ENCODE measurements around the gene MYO5B. TPM values are rescaled to one million over a fixed set of nuclear protein-coding genes. Genes with fewer than 3 reads are reported as not detected.
"Not testable (repeated sequence)": the region's sequence is repeated elsewhere in the genome, so short reads cannot be mapped to it uniquely, and the experiment has no call there.

The MYO5B gene
- total RNA-seq: 0.24 and 0.30 TPM in 2 replicates
- total RNA-seq (2013): 2.4 TPM
- polyA plus RNA-seq: 1.7 and 2.4 TPM in 2 replicates
- 4.0 and 4.6 TPM in 2 replicates for polyA minus RNA-seq

GRCh38 chr18:50194631-50195532 is at the start of gene MYO5B:
TSS of gene MYO5B (minus strand) at chr18:50195147. CDS start at chr18:50194793, 354 bp downstream.
- no peak within 1 kb of the TSS for H3K27ac Mint-ChIP-seq
- no peaks in the 10 kb centered on the region for H3K9me3 Mint-ChIP-seq (ENCODE audit: insufficient read depth)
- ChIA-PET CTCF (interaction anchor here (0.6 to 2.4 kb wide), 11 partner anchors 9 to 712 kb away, joined by 3 to 7 read pairs (median 4); partner anchors contain the start of genes CFAP53 and MBD1), POLR2A (no interaction called here)
- H3K27me3 Mint-ChIP-seq: peaks cover 61% of the 10 kb centered on the region
- ATAC-seq (ENCODE audit: low read depth) (peak; percentile 87), DNase-seq (peak; percentile 83)
- Histone ChIP-seq H3K9me3 (ENCODE audit: control extremely low read depth in 1 of 3, control insufficient read depth in 2 of 3, insufficient read depth in 1 of 3, low read length in 2 of 3) (no peaks in the 10 kb centered on the region), H2AFZ (ENCODE audit: insufficient read depth, low read depth, low read length, poor library complexity, severe bottlenecking) (peak within 1 kb of the TSS; percentile 77), H3K36me3 (replicated peaks in 1 of 2; ENCODE audit: control extremely low read depth in 1 of 2, control insufficient read depth in 1 of 2, extremely low read depth in 1 of 2, insufficient read depth in 2 of 2, low read length in 1 of 2) (no peaks in the 10 kb centered on the region), H3K4me2 (replicated peaks; ENCODE audit: low read depth, low read length, poor library complexity, severe bottlenecking) (peak within 1 kb of the TSS; percentile 93), H3K79me2 (ENCODE audit: control insufficient read depth, insufficient read depth, low read length) (no peaks in the 10 kb centered on the region), H3K4me1 (ENCODE audit: control insufficient read depth in 2 of 2, insufficient read depth in 2 of 2, low read length in 2 of 2) (peaks cover 24 to 30% of the 10 kb centered on the region in 2 donors), H3K9ac (ENCODE audit: low read length) (peak within 1 kb of the TSS; percentile 64), H3K27me3 (replicated peaks in 1 of 4; ENCODE audit: control extremely low read depth in 1 of 4, control insufficient read depth in 3 of 4, insufficient read depth in 4 of 4, low read length in 3 of 4) (peaks cover 0 to 43% (median 29%) of the 10 kb centered on the region in 4 experiments), H3K27ac (ENCODE audit: low read length in 2 of 2) (no peak within 1 kb of the TSS), H3K4me3 (ENCODE audit: control extremely low read depth in 1 of 5, extremely low read depth in 1 of 5, insufficient read depth in 1 of 5, low read depth in 2 of 5, low read length in 4 of 5) (peak within 1 kb of the TSS in 4 of 5 experiments; percentile 32 to 60 (median 50)), H4K20me1 (ENCODE audit: control insufficient read depth, insufficient read depth, low read length, poor library complexity, severe bottlenecking) (no peaks in the 10 kb centered on the region)
- 1% methylated on average over 114 of the region's 115 CpGs for WGBS (ENCODE audit: insufficient coverage)
- peak within 1 kb of the TSS; percentile 68 for H3K4me3 Mint-ChIP-seq
- intact Hi-C loops (cut with micrococcal nuclease): loop anchor here (2.0 kb wide), 2 partner anchors 74 to 162 kb away; no protein-coding TSS in a partner anchor
- TF ChIP-seq EZH2 (IDR thresholded peaks at IDR 0.05; ENCODE audit: borderline replicate concordance, insufficient read depth, low read depth, low read length, poor library complexity, severe bottlenecking) (no peak), CTCF (IDR thresholded peaks at IDR 0.05) (peak; percentile 22)
- H3K4me1 Mint-ChIP-seq: peaks cover 16% of the 10 kb centered on the region

GRCh38 chr18:50241768-50242167 is 46.8 kb upstream of the MYO5B start:
- H3K27ac ChIP-seq (ENCODE audit: low read length in 2 of 2); H3K9me3 ChIP-seq (ENCODE audit: control extremely low read depth in 1 of 3, control insufficient read depth in 2 of 3, insufficient read depth in 1 of 3, low read length in 2 of 3); CTCF ChIA-PET; H3K4me2 ChIP-seq (replicated peaks; ENCODE audit: low read depth, low read length, poor library complexity, severe bottlenecking); H3K79me2 ChIP-seq (ENCODE audit: control insufficient read depth, insufficient read depth, low read length); ATAC-seq (ENCODE audit: low read depth); DNase-seq; H3K27ac Mint-ChIP-seq; intact Hi-C loops (cut with micrococcal nuclease); H3K4me1 ChIP-seq (ENCODE audit: control insufficient read depth in 2 of 2, insufficient read depth in 2 of 2, low read length in 2 of 2); H4K20me1 ChIP-seq (ENCODE audit: control insufficient read depth, insufficient read depth, low read length, poor library complexity, severe bottlenecking); H2AFZ ChIP-seq (ENCODE audit: insufficient read depth, low read depth, low read length, poor library complexity, severe bottlenecking); H3K36me3 ChIP-seq (replicated peaks in 1 of 2; ENCODE audit: control extremely low read depth in 1 of 2, control insufficient read depth in 1 of 2, extremely low read depth in 1 of 2, insufficient read depth in 2 of 2, low read length in 1 of 2); POLR2A ChIA-PET; H3K9ac ChIP-seq (ENCODE audit: low read length); H3K4me3 ChIP-seq (ENCODE audit: control extremely low read depth in 1 of 5, extremely low read depth in 1 of 5, insufficient read depth in 1 of 5, low read depth in 2 of 5, low read length in 4 of 5); H3K4me1 Mint-ChIP-seq; H3K4me3 Mint-ChIP-seq; H3K27me3 ChIP-seq (replicated peaks in 1 of 4; ENCODE audit: control extremely low read depth in 1 of 4, control insufficient read depth in 3 of 4, insufficient read depth in 4 of 4, low read length in 3 of 4): not testable (repeated sequence)
- WGBS (ENCODE audit: insufficient coverage): 94% methylated on average over 4 of the region's 8 CpGs
- H3K9me3 Mint-ChIP-seq (ENCODE audit: insufficient read depth): peaks cover 16% of the 10 kb centered on the region
- peaks cover 23% of the 10 kb centered on the region for H3K27me3 Mint-ChIP-seq

Measured in B cell (primary cell).